Colon (tissue), 2 donors: ENCODE data around the gene KIF1C.
"Not testable (repeated sequence)": the region's sequence is repeated elsewhere in the genome, so short reads cannot be mapped to it uniquely, and the experiment has no call there.

ENCODE experiments used
- FAIRE-seq: peaks from 2 replicates; lab custom pipeline; 2012; peaks lifted over from hg19 to GRCh38; lab: Jason Lieb, UNC
- donor health status: control.
- donor health status: control.

KIF1C gene

GRCh38 chr17:5045496-5045895 is 47.7 kb downstream of the KIF1C start:
- no peak for FAIRE-seq

- no peak for FAIRE-seq
Measured at GRCh38 chr17:5047446-5047845, 49.7 kb downstream of the KIF1C start.

- no peak for FAIRE-seq
Measured at GRCh38 chr17:5049314-5049841, 51.6 kb downstream of the KIF1C start.

GRCh38 chr17:5050278-5050677 is 52.5 kb downstream of the KIF1C start:
- no peak for FAIRE-seq

GRCh38 chr17:5055543-5055942 is 57.8 kb downstream of the KIF1C start:
- FAIRE-seq, result no peak

GRCh38 chr17:5065227-5065744 is 67.5 kb downstream of the KIF1C start:
- FAIRE-seq, result no peak

GRCh38 chr17:5068236-5068635 is 70.5 kb downstream of the KIF1C start:
- no peak for FAIRE-seq

- FAIRE-seq, result no peak
Measured at GRCh38 chr17:5069724-5070123, 72.0 kb downstream of the KIF1C start.

- FAIRE-seq, result not testable (repeated sequence)
Measured at GRCh38 chr17:5075472-5075871, 77.7 kb downstream of the KIF1C start.

GRCh38 chr17:5077275-5077674 is 79.5 kb downstream of the KIF1C start:
- FAIRE-seq, result not testable (repeated sequence)

- no peak for FAIRE-seq
Measured at GRCh38 chr17:5077781-5078105, 80.0 kb downstream of the KIF1C start.
